DOHH2 (cell line): ENCODE data around the gene SPAAR.

Experiments
- H3F3A ChIP-seq: fragments of 200-600 bp; sonication (generic), shearing (Covaris generic); 2 replicates; pipeline ENCODE4 v1.6.0; 2016; ENCODE audit warnings: antibody characterized with exemption, mild to moderate bottlenecking; ENCODE audit not compliant: control insufficient read depth, insufficient read depth
- H3K27ac ChIP-seq: fragments of 200-600 bp; sonication (generic); 2 replicates; pipeline ENCODE4 v1.5.1; 2014; ENCODE audit warnings: low read depth, mild to moderate bottlenecking, low read length, moderate library complexity
- H3K27me3 ChIP-seq: fragments of 200-600 bp; sonication (generic); 2 replicates; pipeline ENCODE4 v1.6.1; 2014; ENCODE audit warnings: mild to moderate bottlenecking, low read length, mixed read lengths; ENCODE audit not compliant: control insufficient read depth
- H3K36me3 ChIP-seq: fragments of 200-600 bp; sonication (generic); 2 replicates; pipeline ENCODE4 v1.6.1; 2014; ENCODE audit warnings: mild to moderate bottlenecking, low read length, moderate library complexity, mixed read lengths; ENCODE audit not compliant: control insufficient read depth
- H3K4me1 ChIP-seq: fragments of 200-600 bp; sonication (generic); 2 replicates; pipeline ENCODE4 v1.6.1; 2014; ENCODE audit warnings: mild to moderate bottlenecking, low read length, mixed read lengths; ENCODE audit not compliant: control insufficient read depth
- H3K4me2 ChIP-seq: fragments of 200-600 bp; sonication (generic); 2 replicates; pipeline ENCODE4 v1.6.0; 2014; ENCODE audit warnings: mild to moderate bottlenecking, low read length, moderate library complexity
- H3K4me3 ChIP-seq: fragments of 200-600 bp; sonication (generic); 2 replicates; pipeline ENCODE4 v1.5.1; 2014; ENCODE audit warnings: mild to moderate bottlenecking, low read length, mixed read lengths
- H3K79me2 ChIP-seq: fragments of 200-600 bp; sonication (generic); 2 replicates; pipeline ENCODE4 v1.6.1; 2014; ENCODE audit warnings: mild to moderate bottlenecking, low read length, mixed read lengths; ENCODE audit not compliant: control insufficient read depth
- H3K9me2 ChIP-seq: fragments of 200-600 bp; sonication (generic); replicated peaks from 2 replicates; pipeline ENCODE4 v1.6.1; 2014; ENCODE audit warnings: mild to moderate bottlenecking, low read length, mixed read lengths; ENCODE audit not compliant: control insufficient read depth
- H3K9me3 ChIP-seq: fragments of 200-600 bp; sonication (generic); 2 replicates; pipeline ENCODE4 v1.6.1; 2014; ENCODE audit warnings: antibody characterized with exemption, low read length, mixed read lengths; ENCODE audit not compliant: control insufficient read depth, insufficient read depth
- H4K20me1 ChIP-seq: fragments of 200-600 bp; sonication (generic); 2 replicates; pipeline ENCODE4 v1.6.0; 2014; ENCODE audit warnings: low read depth, mild to moderate bottlenecking, antibody characterized with exemption, low read length, moderate library complexity; ENCODE audit not compliant: control insufficient read depth, insufficient read depth
- CTCF ChIP-seq: fragments of 200-600 bp; sonication (generic); IDR thresholded peaks from one replicate; pipeline ENCODE4 v1.5.1; 2014; ENCODE audit warnings: antibody characterized with exemption, mild to moderate bottlenecking, low read depth, low read length; ENCODE audit not compliant: poor library complexity, severe bottlenecking
- EZH2phosphoT487 ChIP-seq: fragments of 200-600 bp; sonication (generic); IDR thresholded peaks from 2 replicates; pipeline ENCODE4 v1.6.1; 2017; ENCODE audit warnings: borderline replicate concordance, mild to moderate bottlenecking, antibody characterized with exemption, low read length, moderate library complexity, mixed read lengths

Gene SPAAR

GRCh38 chr9:35867538-35867937 lies 41.8 kb upstream of the SPAAR start:
- Histone ChIP-seq H3F3A (no peaks in the 10 kb centered on the region), H3K4me1 (no peaks in the 10 kb centered on the region), H3K27me3 (peaks cover 2% of the 10 kb centered on the region; the same call in 1 of the 2 replicates), H4K20me1 (no peaks in the 10 kb centered on the region), H3K9me3 (no peaks in the 10 kb centered on the region), H3K79me2 (no peaks in the 10 kb centered on the region), H3K27ac (no peak overlapping the region), H3K36me3 (no peaks in the 10 kb centered on the region), H3K4me3 (no peak overlapping the region), H3K4me2 (no peak overlapping the region), H3K9me2 (no peaks in the 10 kb centered on the region)
- no peak for TF ChIP-seq EZH2phosphoT487
- no peak for TF ChIP-seq CTCF

- no peaks in the 10 kb centered on the region for H3K4me1 ChIP-seq
- H3K27ac ChIP-seq = no peak overlapping the region
Measured at GRCh38 chr9:35868933-35869332, 40.4 kb upstream of the SPAAR start.

GRCh38 chr9:35869621-35870216 lies 39.6 kb upstream of the SPAAR start:
- no peaks in the 10 kb centered on the region for H3F3A ChIP-seq

More at GRCh38 chr9:35868933-35869332, 40.4 kb upstream of the SPAAR start:
- Histone ChIP-seq H3K9me3 (no peaks in the 10 kb centered on the region), H4K20me1 (no peaks in the 10 kb centered on the region), H3K4me3 (no peak overlapping the region), H3F3A (no peaks in the 10 kb centered on the region), H3K79me2 (no peaks in the 10 kb centered on the region), H3K36me3 (no peaks in the 10 kb centered on the region), H3K27me3 (peaks cover 8% of the 10 kb centered on the region; the same call in 1 of the 2 replicates), H3K4me2 (no peak overlapping the region), H3K9me2 (no peaks in the 10 kb centered on the region)
- TF ChIP-seq CTCF (no peak), EZH2phosphoT487 (no peak)

More at GRCh38 chr9:35869621-35870216, 39.6 kb upstream of the SPAAR start:
- H3K4me2 ChIP-seq = no peak overlapping the region
- no peak overlapping the region for H3K4me3 ChIP-seq
- no peaks in the 10 kb centered on the region for H3K36me3 ChIP-seq
- no peaks in the 10 kb centered on the region for H3K9me2 ChIP-seq
- no peak overlapping the region for H3K27ac ChIP-seq
- H3K9me3 ChIP-seq = no peaks in the 10 kb centered on the region
- peaks cover 8% of the 10 kb centered on the region; the same call in 1 of the 2 replicates for H3K27me3 ChIP-seq
- TF ChIP-seq CTCF = no peak
- TF ChIP-seq EZH2phosphoT487 = no peak
- no peaks in the 10 kb centered on the region for H3K4me1 ChIP-seq
- no peaks in the 10 kb centered on the region for H4K20me1 ChIP-seq
- no peaks in the 10 kb centered on the region for H3K79me2 ChIP-seq
